ENCODE data around the gene C17orf78. TPM values are rescaled to one million over a fixed set of nuclear protein-coding genes. Genes with fewer than 3 reads are reported as not detected.

The C17orf78 gene
- total and polyA plus RNA-seq, 2 of the 13 experiments (the other 11 are each of a cell fraction or from before 2014, with no cell fraction given) = not detected

GRCh38 chr17:37344519-37344918, 31.3 kb upstream of the C17orf78 start:
- no TSS peak for BruUV-seq (replicated peaks)
- Histone ChIP-seq H3K4me1 (ENCODE audit: insufficient read depth, low read length) (peaks cover 53% of the 10 kb centered on the region), H2AFZ (ENCODE audit: low read length) (no peak overlapping the region), H4K20me1 (ENCODE audit: insufficient read depth, low read length) (peaks cover under 1% of the 10 kb centered on the region; the same call in 1 of the 2 replicates), H3K9ac (ENCODE audit: insufficient read depth, low read depth, low read length) (no peak overlapping the region), H3K79me2 (ENCODE audit: insufficient read depth, low read length) (peaks cover 83% of the 10 kb centered on the region), H3K9me3 (ENCODE audit: low read length) (no peaks in the 10 kb centered on the region), H3K27ac (ENCODE audit: extremely low read length, insufficient read depth, low read length) (no peak overlapping the region), H3K36me3 (replicated peaks in 1 of 2; ENCODE audit: control insufficient read depth in 1 of 2, insufficient read depth in 2 of 2, low read length in 2 of 2) (peaks cover 1 to 2% of the 10 kb centered on the region in 2 experiments; a peak in 3 of 5 replicates), H3K4me2 (ENCODE audit: low read depth, low read length) (no peak overlapping the region), H3K4me3 (replicated peaks in 1 of 3; ENCODE audit: insufficient read depth in 1 of 3, low read depth in 2 of 3, low read length in 3 of 3) (no peak overlapping the region), H3K27me3 (ENCODE audit: control insufficient read depth in 1 of 2, insufficient read depth in 2 of 2, low read length in 2 of 2) (no peaks in the 10 kb centered on the region)
- CTCF ChIA-PET (ENCODE audit: low intra/inter-chr PET ratio, low total read pairs) = no interaction called here
- no peak for TF ChIP-seq ZNF260 (CRISPR knock-in tag; IDR thresholded peaks at IDR 0.05; ENCODE audit: borderline replicate concordance, low read depth)
- TF ChIP-seq NPAS2 (CRISPR knock-in tag; IDR thresholded peaks at IDR 0.05; ENCODE audit: borderline replicate concordance) = no peak
- no peak for TF ChIP-seq CBFB (CRISPR knock-in tag; IDR thresholded peaks at IDR 0.05)
- no peak for TF ChIP-seq ZMAT3 (CRISPR knock-in tag; conservative IDR thresholded peaks at IDR 0.05)
- no peak for TF ChIP-seq ZNF446 (CRISPR knock-in tag; IDR thresholded peaks at IDR 0.05)
- TF ChIP-seq TFAP4 (IDR thresholded peaks at IDR 0.05; ENCODE audit: borderline replicate concordance, low read depth) = no peak
- no peak for TF ChIP-seq ZNF10 (CRISPR knock-in tag; IDR thresholded peaks at IDR 0.05; ENCODE audit: borderline replicate concordance, low read depth)
- no peak for TF ChIP-seq ESRRA (CRISPR knock-in tag; IDR thresholded peaks at IDR 0.05; ENCODE audit: low read depth)
- POLR2A ChIA-PET = interaction anchor here (0.6 to 1.7 kb wide), 2 partner anchors 14 to 261 kb away, joined by 4 to 6 read pairs; no protein-coding TSS in a partner anchor
- WGBS (ENCODE audit: low lambda C conversion rate) = 99% methylated on average over 4 of the region's 4 CpGs
- no peak for FAIRE-seq
- ATAC-seq = no peak
- in situ Hi-C loops (cut with HindIII; ENCODE audit: extremely low pct_ligation_motif_present, low pct_unique_long_range_greater_than_20kb) = no loop called here
- no peak for DNase-seq (ENCODE audit: low spot score)
- intact Hi-C loops (cut with micrococcal nuclease; ENCODE audit: unreplicated experiment) = no loop called here
